Kidney tubule cell (primary cell): ENCODE measurements around the gene CADPS2.

ENCODE experiments used
- DNase-seq: peaks from one replicate; pipeline ENCODE4 v3.0.0-alpha.2; 2018; ENCODE audit warnings: low spot score

The CADPS2 gene

DNA sequence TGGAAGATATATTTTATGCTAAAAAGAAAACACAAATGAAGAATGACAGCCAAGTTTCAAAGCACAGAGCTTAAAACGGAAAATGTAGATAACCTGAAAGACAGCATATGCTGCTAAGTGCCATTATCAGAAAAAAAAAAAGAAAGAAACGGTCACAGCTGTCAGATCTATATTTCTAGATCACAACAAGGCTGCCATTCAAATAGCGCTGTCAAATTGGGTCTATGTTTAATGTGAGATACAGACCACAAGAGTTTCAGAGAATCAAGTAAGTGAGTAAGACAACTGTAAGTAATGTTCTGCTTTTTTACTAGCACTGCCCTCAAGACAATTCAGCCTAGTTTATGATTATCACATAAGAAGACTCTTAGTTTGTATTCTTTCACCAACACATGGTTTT lies 117.4 kb downstream of the CADPS2 start:
- no peak for DNase-seq

DNA sequence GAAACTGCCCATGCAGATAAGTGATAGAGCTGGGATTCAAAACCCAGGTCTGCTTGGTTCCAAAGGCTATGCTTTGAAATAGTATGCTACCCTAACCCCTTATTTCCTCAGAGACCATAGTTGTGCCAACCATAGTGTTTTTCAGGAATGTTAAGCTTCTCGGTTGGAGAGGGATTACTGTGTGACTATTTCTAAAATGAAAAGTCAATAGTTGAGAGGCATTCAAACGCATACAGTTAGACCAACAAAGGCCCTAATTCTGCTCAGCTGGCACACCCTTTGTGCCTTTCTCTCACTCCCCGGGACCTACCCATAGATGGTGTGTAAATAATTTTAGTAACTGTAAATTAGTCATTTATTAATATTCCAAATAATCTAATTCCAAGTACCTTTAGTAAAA lies 118.9 kb downstream of the CADPS2 start:
- DNase-seq, result no peak

DNA sequence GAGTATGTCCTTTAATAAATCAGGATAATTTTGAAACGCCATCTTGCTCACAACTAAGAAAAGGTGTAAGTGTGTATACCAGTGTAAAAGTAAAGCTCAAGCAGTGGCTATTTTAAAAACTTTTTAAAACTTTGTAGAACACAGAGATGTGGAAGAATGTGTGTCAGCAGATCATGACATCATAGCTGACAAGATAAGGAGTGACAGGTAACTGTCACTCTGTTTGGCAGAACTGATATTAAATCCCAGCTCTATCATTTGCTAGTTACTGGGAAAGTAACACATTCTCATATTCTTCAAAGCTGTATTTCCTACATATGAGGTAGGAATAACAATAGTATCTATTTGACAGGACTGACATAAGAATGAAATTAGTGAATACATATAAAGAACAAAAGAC lies 119.7 kb downstream of the CADPS2 start:
- no peak for DNase-seq

DNA sequence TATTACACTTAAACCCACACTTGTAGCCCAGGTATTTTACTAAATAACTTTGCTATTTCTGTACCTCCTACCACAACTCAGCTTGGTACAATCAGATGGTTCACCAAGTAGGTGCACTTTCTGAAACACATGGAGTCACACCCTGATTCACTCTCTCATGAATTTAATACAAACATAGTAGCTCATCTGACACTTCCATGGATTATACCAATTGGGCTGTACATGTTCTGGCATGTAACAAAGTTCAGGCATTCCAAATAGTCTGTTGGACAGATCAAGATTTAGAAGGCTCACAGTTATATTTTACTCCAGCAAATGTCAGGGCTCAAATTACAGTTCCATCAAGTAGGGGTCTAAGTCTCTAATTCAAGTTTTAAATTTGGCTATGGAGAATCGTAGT lies 121.4 kb downstream of the CADPS2 start:
- no peak for DNase-seq

DNA sequence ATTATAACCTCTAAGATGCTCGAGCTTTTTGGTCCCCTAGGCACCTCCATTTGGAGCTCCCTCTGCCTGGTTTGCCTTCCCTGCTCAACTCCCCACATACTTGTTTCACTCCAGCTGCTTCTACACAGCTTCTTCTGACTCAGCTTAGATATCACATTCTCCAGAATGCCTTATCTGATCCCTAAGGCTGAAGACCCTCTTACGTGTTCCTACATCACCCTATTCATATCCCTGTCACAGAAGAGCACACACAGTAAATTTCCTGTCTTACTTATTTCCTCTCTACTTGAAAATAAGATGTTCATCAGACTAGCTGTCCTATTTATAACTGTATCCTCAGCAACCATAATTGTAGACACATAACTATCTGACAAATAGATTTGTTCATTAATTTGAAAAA lies 122.2 kb downstream of the CADPS2 start:
- DNase-seq, result no peak

DNA sequence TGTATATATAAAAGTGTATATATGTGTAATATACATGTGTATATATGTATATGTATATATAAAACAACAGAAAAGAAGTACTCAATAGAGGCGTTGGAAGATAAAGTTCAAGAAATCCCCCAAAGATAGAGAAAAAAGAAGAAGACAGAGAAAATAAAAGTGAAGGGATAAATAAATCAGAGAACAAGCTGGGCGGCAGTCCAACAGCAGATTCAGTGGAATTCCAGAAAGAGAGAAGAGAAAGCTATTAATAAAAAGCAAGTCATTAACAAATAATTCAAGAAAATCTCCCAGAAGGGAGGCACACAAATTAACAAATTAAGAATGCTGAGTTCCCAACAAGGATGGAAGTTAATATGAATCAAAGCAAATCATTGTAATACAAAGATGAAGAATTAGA lies 124.2 kb downstream of the CADPS2 start:
- DNase-seq, result no peak

DNA sequence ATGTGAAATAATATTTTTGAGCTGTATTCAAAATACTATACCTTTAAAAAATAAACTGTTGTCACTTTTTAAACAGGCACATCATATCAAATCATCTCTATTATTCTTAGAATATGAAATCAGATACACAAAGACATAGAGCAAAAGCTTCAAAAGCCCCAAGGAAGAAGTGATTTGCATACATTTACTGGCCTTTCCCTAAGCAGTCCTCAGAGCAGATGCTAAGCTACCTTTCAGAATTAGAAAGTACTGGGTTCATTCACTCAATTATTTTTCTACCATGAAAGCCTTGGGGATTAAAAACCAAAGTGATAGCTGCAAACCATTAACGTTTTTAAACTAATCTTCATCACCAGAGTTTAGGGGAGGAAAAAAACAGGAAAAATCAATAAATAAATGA lies 127.8 kb downstream of the CADPS2 start:
- DNase-seq, result no peak

DNA sequence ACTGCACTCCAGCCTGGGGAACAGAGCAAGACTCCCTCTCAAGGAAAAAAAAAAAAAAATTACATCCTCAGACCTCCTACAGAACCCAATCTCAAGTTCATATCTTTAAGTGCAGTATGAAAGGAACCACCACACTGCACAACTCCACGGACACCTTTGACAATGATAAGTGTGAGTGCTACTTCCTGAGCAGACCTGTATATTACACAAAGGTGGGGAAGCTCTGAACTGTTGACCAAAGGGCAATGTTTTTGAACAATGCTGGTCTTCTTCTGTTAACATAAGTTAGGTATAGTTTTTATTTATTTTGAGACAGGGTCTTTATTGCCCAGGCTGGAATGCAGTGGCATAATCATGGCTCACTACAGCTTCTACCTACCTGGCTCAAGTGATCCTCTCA lies 129.4 kb downstream of the CADPS2 start:
- no peak for DNase-seq

DNA sequence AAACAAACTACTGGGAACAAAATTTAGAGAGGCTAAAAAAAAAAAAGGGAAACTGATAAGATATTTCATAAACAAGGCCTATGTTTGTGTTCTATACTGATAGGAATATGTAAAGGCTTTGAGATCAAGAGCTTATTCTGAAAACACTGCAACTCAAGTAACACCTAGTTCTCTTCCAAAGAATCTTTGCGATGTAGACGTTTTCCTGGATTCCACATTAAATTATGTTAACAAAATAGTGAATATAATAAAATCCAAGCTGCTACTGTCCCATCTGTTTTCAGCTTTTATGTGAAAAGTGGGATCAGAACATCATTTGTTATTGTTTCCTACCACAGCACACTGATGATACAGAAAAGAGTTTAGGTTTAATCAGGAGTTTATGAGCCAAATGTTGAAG lies 130.6 kb downstream of the CADPS2 start:
- no peak for DNase-seq

DNA sequence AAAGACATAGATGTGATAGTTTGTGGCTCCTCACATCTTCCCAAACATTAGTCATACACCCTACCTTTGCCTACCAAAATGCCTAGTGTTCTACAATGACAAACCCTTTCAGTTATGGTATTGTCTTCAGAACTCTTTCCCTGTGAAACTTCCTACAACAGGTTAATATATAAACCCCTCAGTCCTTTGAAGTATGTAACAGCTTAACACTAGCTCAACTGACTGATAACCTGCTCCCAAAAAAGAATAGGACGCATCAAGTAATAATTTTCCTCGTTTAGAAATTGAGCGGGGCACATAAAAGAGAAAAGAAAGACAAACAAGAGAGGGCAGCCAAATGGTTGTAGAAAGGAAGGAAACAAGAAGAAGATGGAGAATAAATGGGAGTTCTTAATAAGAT lies 133.7 kb downstream of the CADPS2 start:
- peak; percentile 57 for DNase-seq

DNA sequence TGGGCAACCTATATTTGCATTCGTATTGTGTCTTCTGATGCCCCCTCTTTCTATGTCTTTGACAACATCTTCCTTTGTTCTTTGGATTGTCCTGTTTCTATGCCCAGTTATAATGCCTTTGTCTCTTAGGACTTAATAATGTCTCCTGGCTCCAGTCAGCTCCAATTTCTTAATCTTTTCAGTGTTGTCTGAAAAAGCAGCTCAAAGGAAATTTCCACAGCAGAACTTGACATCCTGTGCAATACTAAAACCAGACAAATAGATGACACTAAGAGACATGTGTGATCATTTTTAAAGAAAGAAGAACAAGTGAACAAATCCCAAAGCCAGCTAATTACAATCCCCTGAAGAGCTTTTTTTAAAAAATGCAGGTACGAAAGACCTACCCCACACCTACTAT lies 135.9 kb downstream of the CADPS2 start:
- DNase-seq, result no peak

DNA sequence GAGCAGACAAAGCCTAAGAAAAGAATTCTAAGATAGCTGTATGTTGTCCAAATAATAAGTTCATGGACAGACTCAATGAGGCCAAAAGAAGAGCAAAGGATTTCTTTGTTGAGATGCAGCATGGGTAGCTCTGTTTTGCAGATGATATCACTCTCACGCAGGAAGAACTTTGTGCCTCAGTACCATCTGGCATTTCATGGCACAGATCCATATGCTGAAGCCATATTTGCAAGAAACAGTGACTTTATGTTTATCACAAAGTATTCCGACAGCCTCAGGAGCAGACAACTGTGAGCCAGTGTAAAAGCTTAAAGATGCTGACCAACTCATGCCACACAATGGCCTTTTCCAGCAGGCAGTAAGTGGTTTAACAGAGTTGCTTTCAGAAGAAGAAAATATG lies 138.1 kb downstream of the CADPS2 start:
- no peak for DNase-seq

DNA sequence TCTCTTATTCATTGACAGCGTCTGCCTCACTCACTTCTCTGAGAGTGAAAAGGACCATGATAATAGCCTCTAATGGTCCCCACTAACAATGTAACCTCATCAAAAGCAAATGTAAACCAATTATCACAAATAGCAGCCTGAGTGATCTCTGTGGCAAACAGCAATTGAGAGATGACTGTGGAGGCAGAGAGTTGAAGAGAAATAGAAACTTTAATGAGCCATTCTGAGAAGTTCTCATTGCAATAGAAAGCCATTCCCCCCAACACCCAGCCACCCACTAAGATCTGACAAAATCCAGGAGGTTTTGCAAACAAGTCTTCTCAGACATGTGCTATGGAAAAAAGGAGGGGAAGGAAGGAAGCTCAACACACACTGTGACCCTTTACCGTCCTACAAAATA lies 139.3 kb downstream of the CADPS2 start:
- DNase-seq, result no peak

DNA sequence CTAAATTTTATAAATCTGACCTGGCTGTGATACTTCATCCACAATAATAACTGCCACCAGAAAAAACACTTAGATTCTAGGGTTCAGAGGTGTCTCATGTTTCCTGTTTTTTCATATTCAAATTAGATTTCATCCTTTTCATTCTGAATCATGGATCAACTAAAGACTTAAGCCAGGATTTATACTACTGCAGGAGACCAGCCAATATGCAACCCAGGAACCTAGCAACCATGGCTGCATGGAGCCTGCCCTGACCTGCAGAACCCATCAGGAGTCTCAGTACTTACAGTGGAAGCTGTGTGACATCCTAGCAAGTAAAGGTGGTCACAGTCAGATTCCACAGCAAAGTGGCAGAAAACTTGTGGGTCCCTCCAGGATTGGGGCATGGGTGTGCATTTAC lies 143.0 kb downstream of the CADPS2 start:
- DNase-seq, result no peak

DNA sequence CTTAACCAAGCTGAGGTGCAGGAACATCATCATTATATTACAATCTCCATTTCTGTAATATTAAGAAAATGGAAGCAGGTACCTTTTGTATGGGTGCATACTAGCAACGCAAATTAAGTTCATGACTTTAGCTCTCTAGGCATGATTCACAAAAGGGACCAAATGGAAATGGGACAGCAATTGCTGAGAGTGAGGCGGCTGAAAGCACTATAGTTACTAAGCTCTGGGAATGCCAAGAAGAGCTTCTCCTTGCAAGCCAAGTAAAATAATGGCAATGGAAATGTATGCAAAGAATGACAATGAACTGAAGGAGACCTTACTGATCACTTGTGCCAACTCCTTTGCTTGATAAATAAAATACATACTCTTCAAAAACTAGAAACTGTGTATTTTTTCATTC lies 147.3 kb downstream of the CADPS2 start:
- DNase-seq, result no peak

DNA sequence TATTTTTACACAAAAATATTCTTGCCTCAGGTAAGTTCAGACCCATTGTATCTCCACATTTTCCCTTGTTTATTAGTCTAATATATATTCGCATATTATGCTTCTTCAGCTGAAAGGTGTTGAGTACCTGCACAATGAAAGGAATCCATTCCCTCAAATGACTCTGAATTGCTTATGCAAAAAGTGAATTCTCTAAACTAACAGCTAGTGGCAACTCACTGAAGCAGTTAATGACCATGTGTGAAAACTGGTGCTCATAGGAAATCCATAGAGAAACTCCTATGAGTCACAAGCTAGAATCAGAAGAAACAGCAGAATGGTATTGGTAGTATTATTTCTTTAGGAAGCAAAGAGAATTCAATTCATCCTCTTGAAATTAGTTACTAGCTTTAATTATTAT lies 150.1 kb downstream of the CADPS2 start:
- peak; percentile 28 for DNase-seq

DNA sequence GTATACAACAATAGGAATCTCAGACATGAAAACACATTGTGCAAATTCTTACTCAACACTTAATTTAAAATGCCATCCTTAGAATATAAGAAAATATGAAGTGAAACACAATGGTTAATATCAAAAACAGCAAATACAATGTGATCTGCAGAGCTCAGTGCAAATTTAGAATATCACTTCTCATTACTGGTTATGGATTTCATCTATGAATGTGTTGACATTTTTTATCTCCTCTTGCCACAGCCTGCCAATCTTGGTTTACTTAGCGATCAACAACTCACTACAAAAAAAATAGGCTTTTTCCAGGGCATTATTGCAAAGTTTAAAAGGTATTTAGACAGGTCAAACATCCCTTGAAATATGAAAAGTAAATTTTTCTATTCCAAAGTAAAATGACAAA lies 158.5 kb downstream of the CADPS2 start:
- DNase-seq, result no peak

DNA sequence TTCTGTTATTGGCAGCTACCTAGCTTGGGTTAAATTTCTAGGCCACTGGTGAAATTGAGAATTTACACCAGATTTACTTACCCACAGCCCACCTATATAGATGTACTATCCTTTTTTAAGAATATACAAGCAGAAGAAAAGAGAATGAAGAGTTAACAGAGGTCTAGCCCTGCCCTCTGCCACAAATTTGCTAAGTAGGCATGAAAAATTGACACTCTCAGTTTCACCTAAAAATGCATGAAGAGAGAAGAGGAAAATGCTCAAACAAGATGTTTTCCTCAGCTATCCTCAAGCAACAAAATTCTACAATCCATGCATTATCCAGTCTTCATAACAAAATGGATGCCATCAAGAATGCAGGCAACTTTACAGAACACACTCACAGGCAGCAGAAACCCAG lies 158.9 kb downstream of the CADPS2 start:
- no peak for DNase-seq

DNA sequence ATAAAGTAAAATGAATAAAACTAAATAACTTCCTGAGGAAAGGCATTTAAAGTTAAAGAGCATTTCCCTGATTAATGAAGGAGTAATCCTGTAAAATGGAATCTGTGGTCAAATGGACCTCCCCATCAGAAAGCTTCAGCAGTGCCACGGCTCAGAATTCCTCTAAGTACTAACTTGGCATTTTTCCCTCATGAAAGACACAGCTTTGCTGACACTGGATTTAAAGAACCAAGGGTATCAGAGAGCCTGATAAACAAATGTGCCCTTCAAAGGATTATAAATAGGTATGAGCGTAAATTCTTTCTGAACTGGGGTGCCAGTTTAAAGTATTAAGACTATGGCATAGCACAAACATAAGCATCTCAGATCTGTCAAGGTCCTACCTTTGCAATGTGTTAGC lies 159.4 kb downstream of the CADPS2 start:
- no peak for DNase-seq

DNA sequence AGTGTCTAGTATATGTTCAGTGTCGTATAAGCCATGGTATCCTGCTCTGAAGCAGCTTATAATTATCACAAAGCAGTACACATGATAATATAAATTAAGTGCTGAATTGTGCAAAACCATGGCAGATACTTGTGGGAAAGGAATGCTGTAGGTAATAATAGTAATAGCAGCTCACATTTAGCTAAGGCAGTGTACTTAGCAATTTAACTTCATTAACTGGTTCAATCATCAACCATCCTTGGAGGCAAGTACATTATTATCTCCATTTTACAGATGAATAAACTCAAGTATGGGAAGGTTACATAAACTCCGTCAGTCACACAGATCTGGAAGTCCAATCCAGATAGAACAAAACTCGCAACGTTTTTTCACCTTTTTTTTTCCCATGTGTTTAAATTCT lies 161.9 kb downstream of the CADPS2 start:
- no peak for DNase-seq

DNA sequence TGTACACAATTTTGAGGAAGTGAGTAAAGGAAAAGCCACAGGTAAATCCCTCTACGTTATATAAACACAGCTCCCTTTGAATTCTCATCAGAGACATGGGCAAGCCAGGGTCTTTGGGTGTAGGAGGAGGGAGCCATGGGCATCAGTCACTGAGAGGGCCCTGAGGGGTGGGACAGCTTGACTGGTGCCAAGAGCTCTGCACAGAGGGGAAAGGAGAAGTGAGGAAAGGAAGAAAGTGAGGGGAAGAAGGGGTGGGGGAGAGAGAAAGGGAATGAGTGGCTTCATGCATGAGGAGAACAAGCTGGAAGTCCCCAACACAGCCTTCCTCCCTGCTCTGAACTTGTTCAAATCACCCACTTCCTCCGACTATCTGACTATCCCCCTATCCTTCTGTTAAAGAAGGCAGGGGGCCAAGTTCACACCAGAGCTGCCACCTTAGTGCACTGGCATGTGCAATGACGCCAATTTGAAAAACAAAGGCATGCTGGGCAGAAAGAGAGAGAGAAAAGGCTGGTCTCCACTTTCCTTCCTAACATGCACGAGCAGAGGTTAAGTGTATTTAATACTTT lies 167.2 kb downstream of the CADPS2 start:
- DNase-seq, result no peak

DNA sequence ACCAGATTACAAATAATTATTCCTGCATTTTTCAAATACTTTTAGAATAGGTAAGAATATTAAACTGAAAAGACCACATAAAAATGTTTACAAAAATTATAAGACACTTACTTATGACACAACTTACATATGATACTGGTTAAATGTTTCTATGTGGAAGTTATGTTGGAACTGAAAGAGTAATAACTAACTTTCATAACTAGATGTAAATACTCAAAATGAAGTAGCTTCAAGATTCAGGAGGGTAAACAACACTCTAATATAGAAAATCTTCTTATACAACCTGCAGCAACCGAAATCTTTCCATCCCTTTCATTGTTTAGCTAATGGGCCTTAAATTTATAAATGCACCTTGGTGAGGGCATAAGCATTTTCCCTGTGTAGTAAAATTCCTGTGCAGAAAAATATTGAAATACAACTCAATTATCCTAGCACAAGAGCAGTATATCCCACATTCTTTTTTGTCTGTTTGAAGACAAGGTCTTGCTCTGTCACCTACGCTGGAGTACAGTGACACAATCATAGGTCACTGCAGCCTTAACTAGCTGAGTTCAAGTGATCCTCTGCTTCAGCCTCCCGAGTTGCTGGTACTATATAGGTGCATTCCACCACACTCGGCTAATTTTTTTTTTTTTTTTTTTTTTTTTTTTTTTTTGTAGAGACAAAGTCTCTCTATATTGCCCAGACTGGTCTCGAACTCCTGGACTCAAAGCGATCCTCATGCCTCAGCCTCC lies 168.7 kb downstream of the CADPS2 start:
- DNase-seq, result no peak

DNA sequence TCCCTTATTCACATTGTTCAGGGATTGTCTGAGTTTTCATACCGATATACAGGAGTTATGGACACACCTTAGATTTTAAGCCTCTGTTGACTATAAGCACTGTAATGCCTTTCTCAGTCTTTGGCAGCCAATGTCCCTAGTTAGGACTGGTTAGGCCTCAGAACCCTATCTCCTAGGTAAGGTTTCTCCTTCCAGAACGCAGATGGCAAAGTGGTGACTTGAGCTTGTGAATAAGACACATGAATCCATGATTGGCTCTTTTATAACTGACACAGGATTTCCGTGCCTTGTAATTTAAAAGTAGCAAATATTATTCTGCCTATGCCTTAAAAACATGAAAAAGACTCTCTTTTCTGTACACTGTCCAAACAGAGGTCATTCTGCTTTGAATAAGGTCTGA lies 171.1 kb downstream of the CADPS2 start:
- no peak for DNase-seq

DNA sequence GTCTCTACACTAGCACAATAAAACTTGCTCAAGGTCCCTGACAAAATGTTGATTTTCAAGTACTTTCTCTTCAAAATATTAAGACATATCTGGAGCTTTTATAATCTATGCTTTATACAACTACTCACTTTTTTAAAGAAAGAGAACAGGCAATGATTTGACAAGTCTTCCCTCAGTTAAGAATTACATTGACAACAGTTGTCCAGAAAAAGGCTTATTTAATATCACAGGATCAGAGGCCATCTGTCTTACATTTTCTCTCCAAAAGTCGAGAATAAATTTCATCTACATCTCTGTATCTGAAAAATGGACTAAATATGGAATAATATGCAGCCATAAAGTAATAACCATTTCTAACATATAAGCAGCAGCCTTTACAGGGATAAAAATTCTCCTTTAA lies 175.3 kb downstream of the CADPS2 start:
- no peak for DNase-seq
